ENCODE results near the gene DLGAP1. TPM values are rescaled to one million over a fixed set of nuclear protein-coding genes. Genes with fewer than 3 reads are reported as not detected.

DLGAP1 gene
- total and polyA plus RNA-seq, 2 of the 13 experiments (the other 11 are each of a cell fraction or from before 2014, with no cell fraction given), result 0.01 TPM; not detected in 1

- TF ChIP-seq SRSF1 (optimal IDR thresholded peaks at IDR 0.05; ENCODE audit: low read depth, low read length) (no peak), ZNF83 (CRISPR knock-in tag; IDR thresholded peaks at IDR 0.05; ENCODE audit: borderline replicate concordance) (no peak), ZNF598 (CRISPR knock-in tag; IDR thresholded peaks at IDR 0.05; ENCODE audit: borderline replicate concordance) (no peak), ZNF430 (CRISPR knock-in tag; IDR thresholded peaks at IDR 0.05) (no peak), ELF4 (CRISPR knock-in tag; IDR thresholded peaks at IDR 0.05; ENCODE audit: borderline replicate concordance) (no peak), SMAD9 (CRISPR knock-in tag; IDR thresholded peaks at IDR 0.05) (no peak), THAP7 (CRISPR knock-in tag; IDR thresholded peaks at IDR 0.05) (no peak), ASH2L (IDR thresholded peaks at IDR 0.05; ENCODE audit: insufficient read length, low read depth, low read length) (no peak), NONO (IDR thresholded peaks at IDR 0.05) (no peak), NONO (CRISPR knock-in tag; conservative IDR thresholded peaks at IDR 0.05) (0 out of 2 replicates have a peak, but pooled peaks have one; percentile 27), PAXIP1 (CRISPR knock-in tag; conservative IDR thresholded peaks at IDR 0.05) (peak; percentile 75), RAD51 (IDR thresholded peaks at IDR 0.05; ENCODE audit: borderline replicate concordance) (no peak), TARDBP (CRISPR knock-in tag; IDR thresholded peaks at IDR 0.05) (0 out of 2 replicates have a peak, but pooled peaks have one; percentile 30), ERF (CRISPR knock-in tag; IDR thresholded peaks at IDR 0.05) (no peak; the same call in 1 of the 2 replicates), ZNF605 (CRISPR knock-in tag; IDR thresholded peaks at IDR 0.05) (0 out of 2 replicates have a peak, but pooled peaks have one; percentile 26), SOX13 (IDR thresholded peaks at IDR 0.05) (peak; percentile 64), SOX13 (CRISPR knock-in tag; conservative IDR thresholded peaks at IDR 0.05 in 1 of 2, IDR thresholded peaks at IDR 0.05 in 1 of 2) (peak in 1 of 2 experiments; percentile 92; a peak in 2 of 4 replicates), ZSCAN5A (CRISPR knock-in tag; IDR thresholded peaks at IDR 0.05; ENCODE audit: borderline replicate concordance) (no peak), KAT8 (CRISPR knock-in tag; IDR thresholded peaks at IDR 0.05) (0 out of 2 replicates have a peak, but pooled peaks have one; percentile 31), BRF2 (CRISPR knock-in tag; IDR thresholded peaks at IDR 0.05) (no peak), SRY (CRISPR knock-in tag; IDR thresholded peaks at IDR 0.05) (no peak)
These were observed 1001.4 kb downstream of the DLGAP1 start (continued) for GRCh38 chr18:3453540-3454364.

Data from HepG2 (cell line).